NT2/D1 (cell line): Measurements from ENCODE around the gene PDE7B.

Source experiments
- SUZ12 ChIP-seq: IDR thresholded peaks from 2 replicates; pipeline ENCODE4 v1.6.1; 2011; ENCODE audit not compliant: insufficient read length, insufficient read depth; ENCODE audit errors: extremely low read depth
- YY1 ChIP-seq: IDR thresholded peaks from 2 replicates; pipeline ENCODE4 v1.6.1; 2011; ENCODE audit not compliant: insufficient read length, insufficient read depth

DNA sequence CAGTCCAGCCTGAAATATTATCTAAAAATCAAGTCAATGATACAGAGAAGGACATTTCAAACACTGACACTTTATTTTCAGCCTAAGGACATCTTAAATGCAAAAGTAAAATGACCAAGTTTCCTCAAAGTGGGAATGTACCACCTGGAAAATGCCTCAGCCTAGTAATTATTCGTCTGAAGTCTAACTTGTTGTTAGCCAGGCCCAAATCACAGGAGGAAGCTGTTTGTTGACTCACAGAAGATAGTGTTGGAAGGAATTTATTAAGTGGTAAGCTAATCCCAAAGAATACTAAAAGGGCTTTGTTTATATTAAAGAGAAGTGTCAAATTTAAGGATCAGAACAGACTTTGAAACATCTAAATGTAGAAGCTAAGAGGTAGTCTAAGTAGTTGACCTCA, 2.5 kb downstream of the PDE7B start:
- TF ChIP-seq YY1 = no peak
- TF ChIP-seq SUZ12 = no peak
